Duodenal mucosa (tissue), 2 donors: ENCODE data around the gene SEMA3E.
"Not testable (repeated sequence)": the region's sequence is repeated elsewhere in the genome, so short reads cannot be mapped to it uniquely, and the experiment has no call there.

Experiments
- H3K27ac ChIP-seq: one replicate; pipeline ENCODE4 v1.7.0; 2013; ENCODE audit warnings: low read depth, low read length
- H3K27me3 ChIP-seq, 2 donors: one replicate each; pipeline ENCODE4 v1.7.0; 2013; ENCODE audit warnings: low read length in 2 of 2, control low read depth in 1 of 2; ENCODE audit not compliant: insufficient read depth in 2 of 2, control insufficient read depth in 1 of 2
- H3K36me3 ChIP-seq, 2 donors: one replicate each; pipeline ENCODE4 v1.7.0; 2013; ENCODE audit warnings: low read length in 2 of 2, control low read depth in 1 of 2; ENCODE audit not compliant: insufficient read depth in 2 of 2, control insufficient read depth in 1 of 2
- H3K4me1 ChIP-seq, 2 donors: one replicate each; pipeline ENCODE4 v1.7.0; 2013; ENCODE audit warnings: low read length in 2 of 2, control low read depth in 1 of 2; ENCODE audit not compliant: insufficient read depth in 2 of 2, control insufficient read depth in 1 of 2
- H3K4me3 ChIP-seq, 2 donors: one replicate each; pipeline ENCODE4 v1.7.0; 2013; ENCODE audit warnings: low read length in 2 of 2, low read depth in 1 of 2
- H3K9ac ChIP-seq, 2 donors: one replicate each; pipeline ENCODE4 v1.7.0; 2013; ENCODE audit warnings: low read length in 2 of 2, low read depth in 1 of 2
- H3K9me3 ChIP-seq, 2 donors: one replicate each; pipeline ENCODE4 v1.7.0; 2013; ENCODE audit warnings: low read length in 2 of 2, control low read depth in 1 of 2; ENCODE audit not compliant: control insufficient read depth in 1 of 2

The SEMA3E gene

DNA sequence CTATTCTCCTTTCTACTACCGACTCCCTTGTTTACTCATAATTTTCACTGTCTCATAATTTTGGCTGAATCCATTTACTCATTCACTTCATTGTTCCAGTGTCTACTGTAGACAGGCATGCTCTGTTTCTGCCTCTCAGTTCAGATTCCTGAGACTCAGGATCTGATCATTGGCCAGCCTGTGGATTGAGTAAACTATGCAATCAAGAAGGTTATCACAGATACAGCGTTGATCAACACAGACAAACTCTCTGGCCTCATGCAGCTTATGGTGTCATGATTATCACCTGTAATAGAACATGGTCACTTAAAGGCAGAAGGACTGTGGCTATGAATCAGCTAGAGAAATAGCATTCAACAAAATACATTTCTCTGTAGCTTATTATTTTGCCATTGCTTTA lies 86.0 kb downstream of the SEMA3E start:
- Histone ChIP-seq H3K36me3 (no peaks in the 10 kb centered on the region), H3K27ac (no peak overlapping the region), H3K4me1 (no peaks in the 10 kb centered on the region), H3K4me3 (no peak overlapping the region), H3K9me3 (no peaks in the 10 kb centered on the region), H3K27me3 (no peaks in the 10 kb centered on the region), H3K9ac (no peak overlapping the region)

DNA sequence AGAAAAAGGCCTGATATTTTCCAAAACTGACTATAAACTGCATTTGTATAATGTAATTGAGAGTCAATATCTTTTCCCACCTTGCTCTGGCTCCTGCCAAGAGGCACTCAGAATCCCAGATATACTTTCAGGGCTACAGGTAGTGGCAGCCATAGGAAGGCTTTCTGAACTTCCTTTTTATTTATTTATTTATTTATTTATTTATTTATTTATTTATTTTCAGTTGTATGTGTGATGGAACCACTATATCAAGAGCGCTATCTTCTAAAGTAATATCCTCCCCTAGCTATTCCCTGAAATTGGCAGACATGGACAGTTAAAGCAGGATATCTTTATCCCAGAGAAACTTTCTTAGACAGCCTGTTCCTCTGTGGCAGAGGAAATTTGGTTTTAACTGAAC lies 86.7 kb downstream of the SEMA3E start:
- Histone ChIP-seq H3K9ac (no peak overlapping the region), H3K27me3 (no peaks in the 10 kb centered on the region), H3K4me3 (no peak overlapping the region), H3K36me3 (no peaks in the 10 kb centered on the region), H3K4me1 (no peaks in the 10 kb centered on the region), H3K27ac (no peak overlapping the region), H3K9me3 (no peaks in the 10 kb centered on the region)

- H3K4me3 ChIP-seq: no peak overlapping the region
- H3K27me3 ChIP-seq: no peaks in the 10 kb centered on the region
- no peaks in the 10 kb centered on the region for H3K9me3 ChIP-seq
- no peaks in the 10 kb centered on the region for H3K36me3 ChIP-seq
- no peak overlapping the region for H3K27ac ChIP-seq
- no peak overlapping the region for H3K9ac ChIP-seq
- no peaks in the 10 kb centered on the region for H3K4me1 ChIP-seq
Measured at GRCh38 chr7:83559887-83560286, 89.1 kb downstream of the SEMA3E start.

GRCh38 chr7:83552556-83552955 lies 96.4 kb downstream of the SEMA3E start:
- not testable (repeated sequence) for H3K9me3 ChIP-seq, H3K27me3 ChIP-seq, H3K9ac ChIP-seq, H3K4me3 ChIP-seq, H3K36me3 ChIP-seq, H3K27ac ChIP-seq
- H3K4me1 ChIP-seq: peaks cover 0 to 13% of the 10 kb centered on the region in 2 donors

DNA sequence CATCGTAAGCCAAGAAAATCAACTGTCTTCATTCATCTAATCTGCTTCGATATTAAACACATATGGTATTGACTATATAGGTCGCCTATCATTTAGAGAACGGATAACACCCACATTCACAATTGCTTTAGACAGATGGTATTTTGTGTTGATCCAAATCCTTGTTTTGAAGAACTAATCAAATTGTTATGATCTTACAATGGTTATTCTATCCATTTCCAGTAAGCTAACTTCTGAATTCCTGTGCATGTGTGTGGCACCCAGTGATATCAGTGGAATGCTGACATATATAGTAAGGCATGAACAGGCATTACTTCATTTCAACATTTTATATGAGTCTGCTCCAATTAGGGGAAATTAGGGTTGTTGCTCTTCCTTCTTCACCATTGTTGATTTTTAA lies 98.8 kb downstream of the SEMA3E start:
- Histone ChIP-seq H3K9ac (no peak overlapping the region), H3K36me3 (no peaks in the 10 kb centered on the region), H3K27me3 (no peaks in the 10 kb centered on the region), H3K4me1 (peaks cover 0 to 15% of the 10 kb centered on the region in 2 donors), H3K4me3 (no peak overlapping the region), H3K27ac (no peak overlapping the region), H3K9me3 (peaks cover 0 to 2% of the 10 kb centered on the region in 2 donors)

- Histone ChIP-seq H3K4me1 (peaks cover 0 to 15% of the 10 kb centered on the region in 2 donors), H3K4me3 (no peak overlapping the region), H3K36me3 (no peaks in the 10 kb centered on the region), H3K27me3 (no peaks in the 10 kb centered on the region), H3K9me3 (peaks cover 0 to 2% of the 10 kb centered on the region in 2 donors), H3K27ac (no peak overlapping the region), H3K9ac (no peak overlapping the region)
Measured at GRCh38 chr7:83548250-83548649, 100.7 kb downstream of the SEMA3E start.

DNA sequence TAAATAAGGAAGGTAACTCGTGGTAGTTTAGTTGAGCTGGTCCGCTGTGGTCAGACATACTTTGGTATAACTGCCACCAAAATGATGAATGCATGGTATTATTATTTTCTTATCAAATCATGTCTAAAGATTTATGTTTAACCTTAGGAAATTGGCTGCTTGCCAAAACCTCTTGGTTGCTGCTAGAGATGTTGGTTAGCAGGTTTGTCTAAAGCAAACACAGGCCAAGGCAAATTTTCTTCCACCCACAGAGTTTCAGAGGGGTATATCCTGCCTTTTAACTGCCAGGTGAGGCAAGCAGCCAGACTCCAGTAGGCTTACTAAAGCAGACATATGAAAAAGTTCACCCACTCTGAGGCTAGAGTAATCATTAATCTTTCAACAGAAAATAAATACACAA lies 101.4 kb downstream of the SEMA3E start:
- Histone ChIP-seq H3K4me1 (peaks cover 0 to 15% of the 10 kb centered on the region in 2 donors), H3K27me3 (no peaks in the 10 kb centered on the region), H3K9me3 (no peaks in the 10 kb centered on the region), H3K27ac (no peak overlapping the region), H3K36me3 (no peaks in the 10 kb centered on the region), H3K4me3 (no peak overlapping the region), H3K9ac (no peak overlapping the region)

DNA sequence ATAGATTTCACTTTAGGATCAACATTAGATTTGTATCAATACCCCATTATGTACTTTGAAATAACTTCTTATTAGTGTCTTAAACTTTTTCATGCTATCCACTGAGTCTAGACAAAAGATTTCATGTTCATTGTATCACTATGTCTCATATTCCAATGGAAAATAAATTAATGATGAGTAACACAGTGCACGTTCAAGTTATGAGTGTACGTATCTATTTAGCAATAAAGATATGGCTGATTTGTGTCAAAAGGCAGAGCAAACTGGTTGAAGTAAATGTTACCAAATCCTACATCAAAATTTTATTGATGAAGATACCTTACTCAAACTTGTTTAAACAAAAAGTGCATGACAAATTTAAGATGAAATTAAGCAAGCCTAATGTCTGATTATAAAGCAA lies 102.4 kb downstream of the SEMA3E start:
- Histone ChIP-seq H3K27ac (no peak overlapping the region), H3K4me3 (no peak overlapping the region), H3K36me3 (no peaks in the 10 kb centered on the region), H3K27me3 (no peaks in the 10 kb centered on the region), H3K9me3 (no peaks in the 10 kb centered on the region), H3K4me1 (peaks cover 0 to 15% of the 10 kb centered on the region in 2 donors), H3K9ac (no peak overlapping the region)

GRCh38 chr7:83541187-83541960 lies 107.6 kb downstream of the SEMA3E start:
- no peaks in the 10 kb centered on the region for H3K4me1 ChIP-seq
- H3K9ac ChIP-seq: no peak overlapping the region

DNA sequence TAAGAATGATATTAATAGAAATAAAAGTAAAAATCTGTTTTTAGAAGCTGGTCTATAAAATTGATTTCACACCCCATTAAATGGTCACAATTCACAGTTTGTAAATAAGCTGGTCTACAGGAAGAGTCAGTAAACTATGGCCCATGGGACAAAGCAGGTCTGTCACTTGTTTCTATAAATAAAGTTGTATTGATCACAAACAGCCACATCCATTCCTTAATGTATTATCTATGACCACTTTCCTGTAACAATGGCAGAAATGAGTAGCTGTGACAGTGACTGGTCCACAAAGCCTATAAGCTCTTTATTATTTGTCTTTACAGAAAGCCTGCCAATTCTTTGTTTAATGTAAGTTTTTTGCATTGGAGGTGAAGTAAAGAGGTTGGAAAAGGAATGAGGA lies 114.5 kb downstream of the SEMA3E start:
- Histone ChIP-seq H3K4me1 (no peaks in the 10 kb centered on the region), H3K36me3 (no peaks in the 10 kb centered on the region), H3K9ac (no peak overlapping the region), H3K27ac (no peak overlapping the region), H3K9me3 (no peaks in the 10 kb centered on the region), H3K27me3 (no peaks in the 10 kb centered on the region), H3K4me3 (no peak overlapping the region)

More at GRCh38 chr7:83541187-83541960, 107.6 kb downstream of the SEMA3E start:
- Histone ChIP-seq H3K36me3 (no peaks in the 10 kb centered on the region), H3K4me3 (no peak overlapping the region), H3K9me3 (no peaks in the 10 kb centered on the region), H3K27me3 (no peaks in the 10 kb centered on the region), H3K27ac (no peak overlapping the region)
